DMS 273 (cell line): ENCODE data around the gene SFXN5.
"Not testable (repeated sequence)": the region's sequence is repeated elsewhere in the genome, so short reads cannot be mapped to it uniquely, and the experiment has no call there.

Experiments
- DNase-seq: peaks from one replicate; lab custom pipeline; 2025; ENCODE audit not compliant: unreplicated experiment; lab: John Stamatoyannopoulos, UW

SFXN5 gene

GRCh38 chr2:73078457-73079411, 7.2 kb upstream of the SFXN5 start:
- DNase-seq = no peak

GRCh38 chr2:73077424-73077795, 5.9 kb upstream of the SFXN5 start:
- no peak for DNase-seq

GRCh38 chr2:73076701-73077423, 5.3 kb upstream of the SFXN5 start:
- no peak for DNase-seq

GRCh38 chr2:73075477-73076373, 4.2 kb upstream of the SFXN5 start:
- no peak for DNase-seq

- DNase-seq = no peak
Observed at GRCh38 chr2:73074110-73075069, 2.9 kb upstream of the SFXN5 start.

- DNase-seq = no peak
Observed at GRCh38 chr2:73072416-73072815, 904 bp upstream of the SFXN5 start.

GRCh38 chr2:73072129-73072395, 550 bp upstream of the SFXN5 start:
- DNase-seq = no peak

GRCh38 chr2:73070643-73071359, 711 bp downstream of the SFXN5 start:
- peak; percentile 63 for DNase-seq

GRCh38 chr2:73069855-73070642, 1.5 kb downstream of the SFXN5 start:
- no peak for DNase-seq

GRCh38 chr2:73069041-73069854, 2.3 kb downstream of the SFXN5 start:
- DNase-seq = no peak

- DNase-seq = no peak
Observed at GRCh38 chr2:73068147-73068546, 3.4 kb downstream of the SFXN5 start.

GRCh38 chr2:73067043-73067442, 4.5 kb downstream of the SFXN5 start:
- DNase-seq = no peak

- DNase-seq = not testable (repeated sequence)
Observed at GRCh38 chr2:73065070-73065469, 6.4 kb downstream of the SFXN5 start.

GRCh38 chr2:73063909-73064875, 7.3 kb downstream of the SFXN5 start:
- DNase-seq = peak; percentile 73

GRCh38 chr2:73063472-73063871, 8.0 kb downstream of the SFXN5 start:
- DNase-seq = no peak

GRCh38 chr2:73059106-73059505, 12.4 kb downstream of the SFXN5 start:
- DNase-seq = no peak

GRCh38 chr2:73054980-73055379, 16.5 kb downstream of the SFXN5 start:
- DNase-seq = no peak
